Cardiac fibroblast (primary cell): ENCODE measurements around the gene CDK14.

Experiments
- DNase-seq, 2 donors: peaks; one replicate each; pipeline versions ENCODE4 v3.0.0 to v3.0.0-alpha.2; 2010; ENCODE audit warnings: low read depth in 2 of 2
- H3K4me3 ChIP-seq, 2 donors: replicated peaks in 1 of 2; 1 replicate in 1 of 2; 2 replicates in 1 of 2; pipeline ENCODE4 v1.5.1; 2011; ENCODE audit warnings: low read depth in 2 of 2, low read length in 2 of 2, mild to moderate bottlenecking in 2 of 2, moderate library complexity in 1 of 2
- CTCF ChIP-seq: IDR thresholded peaks from one replicate; pipeline ENCODE4 v1.5.1; 2011; ENCODE audit warnings: low read depth, mild to moderate bottlenecking, low read length, inconsistent platforms

CDK14 gene

GRCh38 chr7:90715067-90715466, 118.9 kb downstream of the CDK14 start:
- no peak for DNase-seq
- no peak overlapping the region for H3K4me3 ChIP-seq
- no peak for TF ChIP-seq CTCF

- TF ChIP-seq CTCF, result no peak
- peak; percentile 69 to 78 for DNase-seq
- no peak overlapping the region for H3K4me3 ChIP-seq
Measured at GRCh38 chr7:90717296-90718060, 121.4 kb downstream of the CDK14 start.

GRCh38 chr7:90719155-90719554, 123.0 kb downstream of the CDK14 start:
- DNase-seq, result no peak
- H3K4me3 ChIP-seq, result no peak overlapping the region
- TF ChIP-seq CTCF, result no peak

- H3K4me3 ChIP-seq, result no peak overlapping the region
- TF ChIP-seq CTCF, result no peak
- DNase-seq, result peak; percentile 80 to 89
Measured at GRCh38 chr7:90720984-90721760, 125.1 kb downstream of the CDK14 start.

GRCh38 chr7:90721869-90722431, 125.8 kb downstream of the CDK14 start:
- no peak overlapping the region for H3K4me3 ChIP-seq
- no peak for DNase-seq
- TF ChIP-seq CTCF, result no peak

- no peak for TF ChIP-seq CTCF
- H3K4me3 ChIP-seq, result no peak overlapping the region
- no peak for DNase-seq
Measured at GRCh38 chr7:90723233-90723632, 127.1 kb downstream of the CDK14 start.
